Umbilical cord (tissue), 2 donors: ENCODE measurements around the gene NPFFR1. TPM values are rescaled to one million over a fixed set of nuclear protein-coding genes. Genes with fewer than 3 reads are reported as not detected.
"Not testable (repeated sequence)": the region's sequence is repeated elsewhere in the genome, so short reads cannot be mapped to it uniquely, and the experiment has no call there.

Source experiments
- DNase-seq: peaks from one replicate; pipeline ENCODE4 v3.0.0-alpha.2; 2015; ENCODE audit warnings: low spot score
- total RNA-seq: library from RNA; depleted of rRNA; stranded (reverse); fragments of >200 nt; gene quantifications from one replicate; pipeline ENCODE4 v1.2.3, GENCODE V29; 2014; ENCODE audit warnings: low replicate concordance; ENCODE audit not compliant: insufficient read depth

Gene NPFFR1
- total RNA-seq, 1 donor from 2014 or later = 1.2 TPM

GRCh38 chr10:70256463-70256862, 27.3 kb downstream of the NPFFR1 start:
- no peak for DNase-seq

GRCh38 chr10:70255329-70256299, 28.2 kb downstream of the NPFFR1 start:
- DNase-seq = peak; percentile 46

- DNase-seq = no peak
These were observed 29.0 kb downstream of the NPFFR1 start for GRCh38 chr10:70254778-70255328.

GRCh38 chr10:70253878-70254765, 29.7 kb downstream of the NPFFR1 start:
- no peak for DNase-seq

GRCh38 chr10:70250961-70251680, 32.7 kb downstream of the NPFFR1 start:
- no peak for DNase-seq

- DNase-seq = no peak
These were observed 36.4 kb downstream of the NPFFR1 start for GRCh38 chr10:70247360-70247759.

- DNase-seq = no peak
These were observed 42.7 kb downstream of the NPFFR1 start for GRCh38 chr10:70241081-70241480.

GRCh38 chr10:70239986-70240385, 43.8 kb downstream of the NPFFR1 start:
- not testable (repeated sequence) for DNase-seq

GRCh38 chr10:70239077-70239976, 44.5 kb downstream of the NPFFR1 start:
- DNase-seq = not testable (repeated sequence)

GRCh38 chr10:70237958-70238536, 45.8 kb downstream of the NPFFR1 start:
- DNase-seq = not testable (repeated sequence)

- peak; percentile 95 for DNase-seq
These were observed 48.9 kb downstream of the NPFFR1 start for GRCh38 chr10:70234668-70235447.

- DNase-seq = no peak
These were observed 49.9 kb downstream of the NPFFR1 start for GRCh38 chr10:70233939-70234300.

- DNase-seq = peak; percentile 99
These were observed 50.5 kb downstream of the NPFFR1 start, which contains the start of gene PPA1 for GRCh38 chr10:70233109-70233938. Gene PPA1 (minus strand): TSS chr10:70233429. CDS start chr10:70233327, 102 bp downstream.

- DNase-seq = no peak
These were observed 51.0 kb downstream of the NPFFR1 start for GRCh38 chr10:70232859-70233108.

GRCh38 chr10:70232155-70232858, 51.5 kb downstream of the NPFFR1 start:
- DNase-seq = peak; percentile 46

- DNase-seq = no peak
These were observed 55.3 kb downstream of the NPFFR1 start for GRCh38 chr10:70228491-70228890.

- DNase-seq = no peak
These were observed 56.1 kb downstream of the NPFFR1 start for GRCh38 chr10:70227548-70228320.
